LNCaP clone FGC (cell line): ENCODE data around the gene SLC22A12.
A peak's percentile ranks its signal among the peaks of the same experiment; 100 is the strongest.

Experiments used
- DNase-seq: peaks from one replicate; pipeline ENCODE4 v3.0.0-alpha.2; 2011; ENCODE audit warnings: low read depth
- H3K4me3 ChIP-seq: 2 replicates; pipeline ENCODE4 v1.5.1; 2011; ENCODE audit warnings: mild to moderate bottlenecking, low read depth, low read length, control low read depth
- TF ChIP-seq, protein P1 (sequence below): IDR thresholded peaks from 2 replicates; pipeline ENCODE4 v1.5.1; 2012; ENCODE audit warnings: mild to moderate bottlenecking; ENCODE audit not compliant: control insufficient read depth, insufficient read depth; ENCODE audit errors: extremely low read depth

The SLC22A12 gene

DNA sequence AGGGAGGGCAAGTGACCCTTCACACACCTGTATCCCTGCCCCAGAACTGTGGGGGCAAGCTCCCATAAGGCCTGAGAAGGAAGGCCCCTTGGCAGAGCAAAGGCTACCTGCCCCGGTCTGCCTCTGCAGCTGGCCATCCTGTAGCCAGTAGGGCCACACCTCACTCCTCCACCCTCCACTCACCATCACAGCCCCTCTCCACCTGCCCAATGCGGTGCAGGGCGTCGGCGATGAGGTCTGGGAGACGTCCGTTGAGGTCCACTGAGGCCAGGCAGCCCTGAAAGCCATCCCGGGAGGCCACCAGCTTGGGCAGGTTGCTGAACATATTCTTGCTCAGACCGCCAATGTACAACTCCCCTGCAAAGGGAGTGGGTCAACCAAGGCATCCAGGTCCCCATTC, 57.5 kb downstream of the SLC22A12 start:
- no peak overlapping the region for H3K4me3 ChIP-seq
- no peak for DNase-seq
- TF ChIP-seq, protein P1, sequence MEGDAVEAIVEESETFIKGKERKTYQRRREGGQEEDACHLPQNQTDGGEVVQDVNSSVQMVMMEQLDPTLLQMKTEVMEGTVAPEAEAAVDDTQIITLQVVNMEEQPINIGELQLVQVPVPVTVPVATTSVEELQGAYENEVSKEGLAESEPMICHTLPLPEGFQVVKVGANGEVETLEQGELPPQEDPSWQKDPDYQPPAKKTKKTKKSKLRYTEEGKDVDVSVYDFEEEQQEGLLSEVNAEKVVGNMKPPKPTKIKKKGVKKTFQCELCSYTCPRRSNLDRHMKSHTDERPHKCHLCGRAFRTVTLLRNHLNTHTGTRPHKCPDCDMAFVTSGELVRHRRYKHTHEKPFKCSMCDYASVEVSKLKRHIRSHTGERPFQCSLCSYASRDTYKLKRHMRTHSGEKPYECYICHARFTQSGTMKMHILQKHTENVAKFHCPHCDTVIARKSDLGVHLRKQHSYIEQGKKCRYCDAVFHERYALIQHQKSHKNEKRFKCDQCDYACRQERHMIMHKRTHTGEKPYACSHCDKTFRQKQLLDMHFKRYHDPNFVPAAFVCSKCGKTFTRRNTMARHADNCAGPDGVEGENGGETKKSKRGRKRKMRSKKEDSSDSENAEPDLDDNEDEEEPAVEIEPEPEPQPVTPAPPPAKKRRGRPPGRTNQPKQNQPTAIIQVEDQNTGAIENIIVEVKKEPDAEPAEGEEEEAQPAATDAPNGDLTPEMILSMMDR = no peak

DNA sequence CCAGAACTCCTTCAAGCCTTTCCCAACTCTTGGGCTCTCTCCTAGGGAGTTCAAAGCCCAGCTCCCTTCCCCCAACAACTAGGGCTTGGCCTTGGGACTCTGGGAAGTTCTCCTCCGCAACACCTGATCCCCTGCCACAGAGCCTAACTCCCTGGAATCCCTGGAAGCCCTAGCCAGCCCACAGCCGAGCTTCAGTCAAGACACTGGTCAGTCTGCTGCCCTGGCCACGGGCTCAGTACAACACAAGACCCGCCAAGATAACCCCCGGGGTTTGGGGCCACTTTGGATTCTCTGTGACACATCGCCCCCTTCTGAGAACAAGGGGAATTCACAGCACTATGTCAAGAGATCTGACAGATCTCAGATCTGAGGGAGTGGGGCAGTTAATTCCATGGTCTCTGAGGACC, 58.3 kb downstream of the SLC22A12 start:
- DNase-seq = no peak
- no peak overlapping the region for H3K4me3 ChIP-seq
- TF ChIP-seq, protein P1 = peak; percentile 61

DNA sequence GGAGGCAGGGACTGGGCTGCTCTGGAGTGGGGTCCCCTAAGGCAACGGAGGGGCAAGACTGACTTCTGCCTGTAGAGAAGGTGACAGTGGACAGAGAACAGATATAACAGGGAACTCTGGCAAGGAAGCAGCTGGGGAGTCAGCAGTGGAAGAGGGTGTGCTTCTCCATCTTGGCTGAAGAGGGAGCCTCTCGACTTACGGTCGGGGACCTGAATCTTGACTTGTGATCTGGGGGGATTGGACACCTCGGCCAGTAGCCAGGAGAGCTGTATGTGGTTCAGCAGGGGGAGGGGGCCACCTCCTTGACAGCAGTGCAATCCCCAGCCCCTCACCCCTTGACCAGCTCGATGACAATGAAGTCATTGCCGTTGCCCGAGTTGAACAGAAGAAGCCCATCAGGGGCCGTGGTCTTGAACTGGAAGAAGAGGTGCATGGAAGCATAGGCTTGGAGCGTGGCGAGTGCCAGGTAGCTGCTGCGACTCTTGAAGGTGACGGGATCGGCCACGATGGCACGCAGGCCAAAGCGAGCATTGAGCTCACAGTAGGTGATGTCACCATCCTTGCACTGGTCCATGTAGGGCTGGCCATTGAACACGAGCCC, 60.0 kb downstream of the SLC22A12 start:
- TF ChIP-seq, protein P1 = peak; percentile 44
- H3K4me3 ChIP-seq = no peak overlapping the region
- DNase-seq = no peak
